Measurements from ENCODE around the gene ATP1B4. TPM values are rescaled to one million over a fixed set of nuclear protein-coding genes. Genes with fewer than 3 reads are reported as not detected.

ATP1B4 gene
- total and polyA plus RNA-seq, 9 donors = not detected

GRCh38 chrX:120377715-120378114 lies 15.8 kb downstream of the ATP1B4 start:
- no peaks in the 10 kb centered on the region for H3K36me3 ChIP-seq
- H3K27me3 ChIP-seq = no peaks in the 10 kb centered on the region
- 70 to 77% (median 72%) methylated on average over 1 of the region's 1 CpG for WGBS, 3 donors
- no peaks in the 10 kb centered on the region for H3K4me1 ChIP-seq (ENCODE audit: insufficient read depth)
- intact Hi-C loops (cut with DNase I) = no loop called here
- H3K4me3 ChIP-seq = no peak overlapping the region
- no peak for DNase-seq
- no peak overlapping the region for H3K27ac ChIP-seq
- H3K9me3 ChIP-seq = no peaks in the 10 kb centered on the region
- TF ChIP-seq EP300 (IDR thresholded peaks at IDR 0.05) = no peak
- no peak for TF ChIP-seq CTCF (IDR thresholded peaks at IDR 0.05)
- TF ChIP-seq POLR2A (IDR thresholded peaks at IDR 0.05) = no peak

- Histone ChIP-seq H3K4me3 (no peak overlapping the region), H3K27me3 (no peaks in the 10 kb centered on the region), H3K36me3 (no peaks in the 10 kb centered on the region), H3K27ac (no peak overlapping the region), H3K9me3 (no peaks in the 10 kb centered on the region), H3K4me1 (ENCODE audit: insufficient read depth) (no peaks in the 10 kb centered on the region)
- DNase-seq = no peak
- WGBS, 3 donors = 89 to 92% (median 90%) methylated on average over 5 of the region's 5 CpGs
- TF ChIP-seq EP300 (IDR thresholded peaks at IDR 0.05) (no peak), POLR2A (IDR thresholded peaks at IDR 0.05) (no peak), CTCF (IDR thresholded peaks at IDR 0.05) (no peak)
- intact Hi-C loops (cut with DNase I) = no loop called here
These were observed 16.7 kb downstream of the ATP1B4 start for GRCh38 chrX:120378570-120378969.

GRCh38 chrX:120379937-120380681 lies 18.2 kb downstream of the ATP1B4 start:
- Histone ChIP-seq H3K4me3 (no peak overlapping the region), H3K27me3 (no peaks in the 10 kb centered on the region), H3K9me3 (no peaks in the 10 kb centered on the region), H3K4me1 (ENCODE audit: insufficient read depth) (no peaks in the 10 kb centered on the region), H3K27ac (no peak overlapping the region), H3K36me3 (no peaks in the 10 kb centered on the region)
- DNase-seq = no peak
- WGBS, 3 donors = 52 to 62% (median 59%) methylated on average over 6 of the region's 6 CpGs
- TF ChIP-seq CTCF (IDR thresholded peaks at IDR 0.05) (no peak), POLR2A (IDR thresholded peaks at IDR 0.05) (no peak), EP300 (IDR thresholded peaks at IDR 0.05) (no peak)
- intact Hi-C loops (cut with DNase I) = no loop called here

- Histone ChIP-seq H3K4me1 (ENCODE audit: insufficient read depth) (no peaks in the 10 kb centered on the region), H3K36me3 (no peaks in the 10 kb centered on the region), H3K27me3 (no peaks in the 10 kb centered on the region), H3K27ac (no peak overlapping the region), H3K9me3 (no peaks in the 10 kb centered on the region), H3K4me3 (no peak overlapping the region)
- intact Hi-C loops (cut with DNase I) = no loop called here
- 38 to 43% (median 42%) methylated on average over 3 of the region's 3 CpGs for WGBS, 3 donors
- TF ChIP-seq POLR2A (IDR thresholded peaks at IDR 0.05) = no peak
- no peak for TF ChIP-seq EP300 (IDR thresholded peaks at IDR 0.05)
- TF ChIP-seq CTCF (IDR thresholded peaks at IDR 0.05) = no peak
- no peak for DNase-seq
These were observed 18.8 kb downstream of the ATP1B4 start for GRCh38 chrX:120380699-120381098.
